Measurements from ENCODE around the gene C2orf42. TPM values are rescaled to one million over a fixed set of nuclear protein-coding genes. Genes with fewer than 3 reads are reported as not detected.
A peak's percentile ranks its signal among the peaks of the same experiment; 100 is the strongest.
"Not testable (repeated sequence)": the region's sequence is repeated elsewhere in the genome, so short reads cannot be mapped to it uniquely, and the experiment has no call there.

Gene C2orf42
- total RNA-seq, 3 donors from 2014 or later (not counting 1 experiment from before 2014, with no cell fraction given), result 22.7 to 31.5 (median 25.7) TPM

DNA sequence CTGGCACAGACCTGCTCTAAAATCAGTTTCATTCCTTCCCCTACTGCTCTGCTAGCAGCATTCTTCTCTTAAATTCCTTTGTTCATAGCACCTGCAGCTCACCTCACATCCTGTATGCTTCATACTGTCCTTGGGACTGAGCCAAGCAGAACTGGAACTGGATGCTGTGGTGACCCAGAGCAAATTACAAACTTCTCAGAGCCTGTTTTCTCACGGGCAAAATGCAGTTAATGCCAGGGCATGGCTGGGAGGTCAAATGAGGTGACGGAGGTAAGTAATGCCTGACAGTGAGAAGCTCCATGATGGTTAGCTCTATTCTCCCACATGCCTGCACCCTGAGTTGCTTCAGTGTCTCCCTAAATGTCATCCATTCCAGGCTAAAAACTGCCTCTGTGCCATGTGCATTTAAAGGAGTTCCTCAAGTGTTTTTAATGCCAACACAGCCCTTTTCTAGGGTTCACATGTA lies 29.7 kb downstream of the C2orf42 start:
- Histone ChIP-seq H3K27me3 (ENCODE audit: control insufficient read depth, insufficient read depth, low read length) (no peaks in the 10 kb centered on the region), H3K27ac (ENCODE audit: low read length) (no peak overlapping the region), H3K4me1 (ENCODE audit: control insufficient read depth, insufficient read depth, low read length) (no peaks in the 10 kb centered on the region), H3K9me3 (ENCODE audit: control insufficient read depth, insufficient read depth, low read length) (no peaks in the 10 kb centered on the region), H3K36me3 (ENCODE audit: control insufficient read depth, insufficient read depth, low read length) (peaks cover 39% of the 10 kb centered on the region), H3K4me3 (ENCODE audit: low read length) (no peak overlapping the region)
- peak in 1 of 2 donors; percentile 30 for DNase-seq
- Mint-ChIP-seq H3K9me3 (no peaks in the 10 kb centered on the region), H3K36me3 (no peaks in the 10 kb centered on the region), H3K27me3 (ENCODE audit: low read depth in 2 of 2) (no peaks in the 10 kb centered on the region), H3K27ac (peak overlapping the region in 1 of 2 donors; percentile 25), H3K4me1 (no peaks in the 10 kb centered on the region), H3K4me3 (no peak overlapping the region)
- no peak for TF ChIP-seq CTCF (IDR thresholded peaks at IDR 0.05)
- 86% methylated on average over 2 of the region's 2 CpGs for WGBS (ENCODE audit: insufficient coverage)
- ATAC-seq, result no peak
- intact Hi-C loops (cut with micrococcal nuclease), result no loop called here

GRCh38 chr2:70160545-70160944 lies 30.3 kb downstream of the C2orf42 start:
- H3K27ac ChIP-seq (ENCODE audit: low read length), result no peak overlapping the region
- no peak overlapping the region for H3K4me3 Mint-ChIP-seq
- no peaks in the 10 kb centered on the region for H3K9me3 Mint-ChIP-seq
- H3K36me3 Mint-ChIP-seq, result no peaks in the 10 kb centered on the region
- H3K9me3 ChIP-seq (ENCODE audit: control insufficient read depth, insufficient read depth, low read length), result no peaks in the 10 kb centered on the region
- no peaks in the 10 kb centered on the region for H3K4me1 ChIP-seq (ENCODE audit: control insufficient read depth, insufficient read depth, low read length)
- H3K27ac Mint-ChIP-seq, result peak overlapping the region in 1 of 2 donors; percentile 25
- WGBS (ENCODE audit: insufficient coverage), result 93% methylated on average over 6 of the region's 6 CpGs
- H3K27me3 ChIP-seq (ENCODE audit: control insufficient read depth, insufficient read depth, low read length), result no peaks in the 10 kb centered on the region
- no peak for TF ChIP-seq CTCF (IDR thresholded peaks at IDR 0.05)
- peaks cover 36% of the 10 kb centered on the region for H3K36me3 ChIP-seq (ENCODE audit: control insufficient read depth, insufficient read depth, low read length)
- no peaks in the 10 kb centered on the region for H3K4me1 Mint-ChIP-seq
- intact Hi-C loops (cut with micrococcal nuclease), result no loop called here
- no peak overlapping the region for H3K4me3 ChIP-seq (ENCODE audit: low read length)
- H3K27me3 Mint-ChIP-seq (ENCODE audit: low read depth in 2 of 2), result no peaks in the 10 kb centered on the region
- no peak for ATAC-seq
- no peak for DNase-seq

- 86% methylated on average over 19 of the region's 19 CpGs for WGBS (ENCODE audit: insufficient coverage)
- H3K4me1 Mint-ChIP-seq; DNase-seq; H3K36me3 Mint-ChIP-seq; H3K9me3 Mint-ChIP-seq; H3K4me1 ChIP-seq (ENCODE audit: control insufficient read depth, insufficient read depth, low read length); ATAC-seq; H3K27me3 Mint-ChIP-seq (ENCODE audit: low read depth in 2 of 2); H3K4me3 ChIP-seq (ENCODE audit: low read length); H3K9me3 ChIP-seq (ENCODE audit: control insufficient read depth, insufficient read depth, low read length); H3K27me3 ChIP-seq (ENCODE audit: control insufficient read depth, insufficient read depth, low read length); H3K27ac ChIP-seq (ENCODE audit: low read length): not testable (repeated sequence)
- H3K27ac Mint-ChIP-seq, result peak overlapping the region in 1 of 2 donors; percentile 21
- peak overlapping the region; percentile 9 for H3K4me3 Mint-ChIP-seq
- intact Hi-C loops (cut with micrococcal nuclease), result loop anchor here (10.0 kb wide), 1 partner anchor 204 kb away; no protein-coding TSS in a partner anchor
- peaks cover 17% of the 10 kb centered on the region for H3K36me3 ChIP-seq (ENCODE audit: control insufficient read depth, insufficient read depth, low read length)
Observed at GRCh38 chr2:70149130-70149686, 41.6 kb downstream of the C2orf42 start.

GRCh38 chr2:70148211-70148760 lies 42.5 kb downstream of the C2orf42 start:
- not testable (repeated sequence) for H3K9me3 Mint-ChIP-seq; ATAC-seq; H3K27me3 ChIP-seq (ENCODE audit: control insufficient read depth, insufficient read depth, low read length); H3K27ac Mint-ChIP-seq; H3K27me3 Mint-ChIP-seq (ENCODE audit: low read depth in 2 of 2); H3K4me3 Mint-ChIP-seq; H3K9me3 ChIP-seq (ENCODE audit: control insufficient read depth, insufficient read depth, low read length); H3K4me3 ChIP-seq (ENCODE audit: low read length); DNase-seq; H3K36me3 Mint-ChIP-seq; H3K27ac ChIP-seq (ENCODE audit: low read length)
- peaks cover 11% of the 10 kb centered on the region for H3K4me1 ChIP-seq (ENCODE audit: control insufficient read depth, insufficient read depth, low read length)
- peaks cover 17% of the 10 kb centered on the region for H3K36me3 ChIP-seq (ENCODE audit: control insufficient read depth, insufficient read depth, low read length)
- WGBS (ENCODE audit: insufficient coverage), result 97% methylated on average over 21 of the region's 25 CpGs
- intact Hi-C loops (cut with micrococcal nuclease), result loop anchor here (10.0 kb wide), 1 partner anchor 203 kb away; no protein-coding TSS in a partner anchor
- H3K4me1 Mint-ChIP-seq, result peaks cover 5 to 14% of the 10 kb centered on the region in 2 donors
